ENCODE data around the gene CCDC188.

CCDC188 gene

GRCh38 chr22:20135806-20136602 lies 14.9 kb downstream of the CCDC188 start:
- no peak for DNase-seq

- DNase-seq = no peak
Observed at GRCh38 chr22:20135265-20135664, 15.6 kb downstream of the CCDC188 start.

GRCh38 chr22:20133930-20134549 lies 16.8 kb downstream of the CCDC188 start:
- no peak for DNase-seq

DNA sequence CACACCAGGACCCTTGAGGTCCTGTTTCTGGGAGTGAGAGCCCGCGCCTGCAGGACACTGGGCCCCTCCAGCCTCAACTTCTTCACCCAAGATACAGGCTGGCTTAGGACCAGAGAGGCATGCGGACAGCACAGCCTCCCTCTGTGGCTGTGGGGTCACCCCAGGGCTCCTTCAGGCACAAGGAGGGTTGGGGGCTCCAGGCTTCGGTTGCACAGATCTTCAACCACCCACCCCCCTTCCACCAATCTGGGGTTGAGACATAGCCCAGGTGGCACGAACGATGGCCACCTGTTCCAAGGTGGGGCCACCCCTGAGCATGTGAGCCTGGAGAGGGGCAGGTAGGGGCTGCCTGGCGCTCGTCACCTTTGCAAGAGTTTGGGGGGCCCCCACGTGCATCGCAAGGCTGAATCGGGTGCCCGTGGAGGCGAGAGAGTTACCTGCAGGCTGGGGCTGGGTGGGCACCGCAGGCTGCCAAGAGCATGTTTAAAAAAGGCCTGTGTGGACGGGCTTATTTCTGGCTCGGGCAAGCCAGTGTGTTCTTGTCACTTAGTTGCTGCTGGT lies 18.1 kb downstream of the CCDC188 start:
- no peak for DNase-seq

DNA sequence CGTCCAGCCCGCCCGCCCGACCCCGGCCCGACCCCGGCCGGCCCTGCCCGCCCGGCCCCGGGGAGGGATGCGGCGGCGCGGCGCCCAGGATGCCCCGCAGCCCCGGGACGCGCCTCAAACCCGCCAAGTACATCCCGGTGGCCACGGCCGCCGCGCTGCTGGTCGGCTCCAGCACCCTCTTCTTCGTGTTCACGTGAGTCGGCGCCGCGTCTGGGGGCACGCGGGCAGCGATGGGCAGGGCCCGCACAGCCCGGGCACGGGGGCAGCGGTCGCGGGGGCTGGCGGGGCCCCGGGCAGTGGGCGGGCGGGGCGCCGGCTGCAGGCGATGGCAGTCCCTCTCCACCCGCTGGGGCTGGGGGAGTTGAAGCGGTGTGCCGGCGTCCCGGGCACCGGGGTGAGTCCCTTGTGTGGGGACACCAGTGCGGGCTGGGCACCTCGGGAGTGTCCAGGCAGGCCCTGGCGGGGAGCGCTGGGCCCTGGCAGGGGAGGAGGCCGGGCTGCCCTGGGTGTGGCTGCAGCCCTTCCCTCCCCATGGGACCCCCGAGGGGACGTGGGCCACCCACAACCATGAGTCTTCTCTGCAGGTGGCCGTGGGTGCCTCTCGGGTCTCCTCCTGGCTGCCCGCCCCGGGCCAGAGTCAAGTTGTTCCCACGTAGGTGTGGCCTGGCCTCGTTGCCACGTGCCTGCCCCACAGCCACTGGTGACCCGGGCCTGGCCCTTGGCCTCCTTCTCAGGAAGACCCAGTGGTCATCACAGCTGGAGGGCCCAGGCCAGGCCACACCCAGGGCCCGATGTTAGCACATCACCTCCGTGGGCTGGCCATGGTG lies 18.8 kb downstream of the CCDC188 start:
- peak in 9 of 56 donors; percentile 36 to 61 (median 47) for DNase-seq

GRCh38 chr22:20131597-20131858 lies 19.3 kb downstream of the CCDC188 start, which contains the start of gene ZDHHC8:
Gene ZDHHC8 (plus strand): TSS chr22:20131804. CDS start chr22:20131948, 144 bp downstream.
- peak in 19 of 56 donors; percentile 17 to 61 (median 47) for DNase-seq

GRCh38 chr22:20130731-20131596 lies 19.9 kb downstream of the CCDC188 start:
- peak in 54 of 56 donors; percentile 22 to 93 (median 73) for DNase-seq

GRCh38 chr22:20130319-20130718 lies 20.5 kb downstream of the CCDC188 start:
- DNase-seq = no peak

DNA sequence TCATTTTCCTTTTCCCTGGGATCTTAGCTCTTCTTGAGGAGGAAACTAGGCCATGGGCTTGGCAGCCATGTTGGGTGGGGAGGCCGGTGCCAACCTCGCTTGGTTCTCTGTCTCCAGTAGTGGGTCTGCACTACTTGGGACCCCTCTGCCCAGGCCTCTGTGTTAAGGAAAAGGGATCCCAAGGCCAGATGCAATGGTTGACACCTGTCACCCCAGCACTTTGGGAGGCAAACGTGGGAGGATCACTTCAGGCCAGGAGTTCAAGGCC lies 21.2 kb downstream of the CCDC188 start:
- DNase-seq = no peak

GRCh38 chr22:20128902-20129746 lies 21.7 kb downstream of the CCDC188 start:
- DNase-seq = peak in 19 of 56 donors; percentile 13 to 58 (median 33)

- no peak for DNase-seq
Observed at GRCh38 chr22:20128619-20128901, 22.3 kb downstream of the CCDC188 start.

- no peak for DNase-seq
Observed at GRCh38 chr22:20127869-20128618, 22.8 kb downstream of the CCDC188 start.

DNA sequence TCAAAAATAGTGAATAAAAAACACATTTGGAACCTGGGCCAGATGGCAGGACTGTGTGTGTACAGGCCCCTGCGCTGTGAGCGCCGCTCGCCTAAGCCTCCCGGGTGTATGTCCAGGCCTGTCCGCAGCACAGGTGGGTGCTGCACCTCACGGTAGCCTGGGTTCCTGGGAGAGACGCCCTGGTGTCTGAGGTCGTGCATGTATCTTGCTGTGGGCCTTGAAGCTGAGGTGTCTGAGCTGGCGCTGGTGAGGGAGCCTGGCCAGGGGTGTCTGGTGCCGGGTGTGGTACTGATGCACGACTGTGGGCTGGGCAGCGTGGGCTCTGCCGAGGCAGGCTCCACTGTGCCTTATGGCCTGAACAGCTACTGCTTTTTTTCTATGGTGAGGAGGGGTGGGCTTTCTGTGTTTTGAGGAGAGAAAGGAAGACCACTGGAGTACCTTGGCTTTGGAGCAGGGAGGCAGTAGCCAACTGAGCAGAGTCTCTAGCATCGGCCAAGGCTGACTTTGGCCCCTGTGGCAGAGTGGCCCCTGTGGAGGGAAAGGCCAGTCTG lies 23.5 kb downstream of the CCDC188 start:
- DNase-seq = no peak

GRCh38 chr22:20126284-20127029 lies 24.4 kb downstream of the CCDC188 start:
- no peak for DNase-seq

GRCh38 chr22:20125201-20126174 lies 25.4 kb downstream of the CCDC188 start:
- peak in 2 of 56 donors; percentile 26 to 56 for DNase-seq

- DNase-seq = no peak
Observed at GRCh38 chr22:20124083-20124787, 26.6 kb downstream of the CCDC188 start.

All from amygdala (tissue), 56 donors.